DLD1 (cell line): ENCODE results near the gene NGB.
"Not testable (repeated sequence)": the region's sequence is repeated elsewhere in the genome, so short reads cannot be mapped to it uniquely, and the experiment has no call there.

Experiments used
- in situ Hi-C: cut with HindIII; loops from 2 replicates; pipeline ENCODE4 v1.10.0; 2017; ENCODE audit warnings: low sequenced_read_pairs

Gene NGB

GRCh38 chr14:77296906-77297305, 25.9 kb upstream of the NGB start:
- in situ Hi-C loops, result no loop called here

- in situ Hi-C loops, result no loop called here
Observed at GRCh38 chr14:77296155-77296554, 25.1 kb upstream of the NGB start.

GRCh38 chr14:77290705-77291104, 19.7 kb upstream of the NGB start:
- in situ Hi-C loops, result no loop called here

GRCh38 chr14:77286576-77286975, 15.6 kb upstream of the NGB start:
- in situ Hi-C loops, result no loop called here

- in situ Hi-C loops, result no loop called here
Observed at GRCh38 chr14:77284466-77284865, 13.5 kb upstream of the NGB start.

GRCh38 chr14:77284066-77284465, 13.1 kb upstream of the NGB start:
- in situ Hi-C loops, result no loop called here

GRCh38 chr14:77281852-77282410, 10.9 kb upstream of the NGB start:
- in situ Hi-C loops, result no loop called here

GRCh38 chr14:77280921-77281320, 9.9 kb upstream of the NGB start:
- in situ Hi-C loops, result not testable (repeated sequence)

GRCh38 chr14:77279719-77280118, 8.7 kb upstream of the NGB start:
- in situ Hi-C loops, result no loop called here

- in situ Hi-C loops, result no loop called here
Observed at GRCh38 chr14:77278461-77279230, 7.6 kb upstream of the NGB start.

- in situ Hi-C loops, result no loop called here
Observed at GRCh38 chr14:77276959-77277358, 6.0 kb upstream of the NGB start.

- in situ Hi-C loops, result no loop called here
Observed at GRCh38 chr14:77276295-77276935, 5.4 kb upstream of the NGB start.

GRCh38 chr14:77275601-77276017, 4.6 kb upstream of the NGB start:
- in situ Hi-C loops, result no loop called here

GRCh38 chr14:77275041-77275580, 4.1 kb upstream of the NGB start:
- in situ Hi-C loops, result no loop called here

GRCh38 chr14:77273796-77274195, 2.8 kb upstream of the NGB start:
- in situ Hi-C loops, result no loop called here

GRCh38 chr14:77272261-77272660, 1.3 kb upstream of the NGB start:
- in situ Hi-C loops, result no loop called here

GRCh38 chr14:77270361-77271112, 469 bp downstream of the NGB start:
- in situ Hi-C loops, result no loop called here

- in situ Hi-C loops, result no loop called here
Observed at GRCh38 chr14:77268989-77269600, 1.9 kb downstream of the NGB start.

- in situ Hi-C loops, result no loop called here
Observed at GRCh38 chr14:77267937-77268699, 2.9 kb downstream of the NGB start.

GRCh38 chr14:77266336-77266735, 4.7 kb downstream of the NGB start:
- in situ Hi-C loops, result no loop called here
